Trophoblast cell (in vitro differentiated cells and primary cell): ENCODE data around the gene GABRD.

ENCODE experiments used
- DNase-seq, 2 donors: peaks; one replicate each; pipeline ENCODE4 v3.0.0-alpha.2; 2016
- H2AFZ ChIP-seq: 2 replicates; pipeline ENCODE4 v1.6.1; 2013; ENCODE audit warnings: low read length, moderate library complexity, mild to moderate bottlenecking; ENCODE audit not compliant: insufficient read depth, poor library complexity
- H2AK5ac ChIP-seq: 2 replicates; pipeline ENCODE4 v1.6.1; 2013; ENCODE audit warnings: mild to moderate bottlenecking, low read length
- H2BK120ac ChIP-seq: 2 replicates; pipeline ENCODE4 v1.6.1; 2013; ENCODE audit warnings: low read length, mild to moderate bottlenecking, moderate library complexity; ENCODE audit not compliant: insufficient read depth, poor library complexity
- H2BK12ac ChIP-seq: 2 replicates; pipeline ENCODE4 v1.6.1; 2013; ENCODE audit warnings: mild to moderate bottlenecking, low read length, moderate library complexity
- H2BK5ac ChIP-seq: 2 replicates; pipeline ENCODE4 v1.6.1; 2013; ENCODE audit warnings: low read length, low read depth, moderate library complexity, mild to moderate bottlenecking; ENCODE audit not compliant: poor library complexity
- H3K14ac ChIP-seq: 2 replicates; pipeline ENCODE4 v1.6.1; 2013; ENCODE audit warnings: mild to moderate bottlenecking, low read length
- H3K18ac ChIP-seq: 2 replicates; pipeline ENCODE4 v1.6.1; 2013; ENCODE audit warnings: mild to moderate bottlenecking, low read length
- H3K23ac ChIP-seq: 2 replicates; pipeline ENCODE4 v1.6.1; 2013; ENCODE audit warnings: low read length
- H3K27ac ChIP-seq: 2 replicates; pipeline ENCODE4 v1.5.1; 2013; ENCODE audit warnings: low read depth, mild to moderate bottlenecking, inconsistent platforms, low read length, moderate library complexity
- H3K27me3 ChIP-seq: 2 replicates; pipeline ENCODE4 v1.6.1; 2013; ENCODE audit warnings: inconsistent platforms, mild to moderate bottlenecking, low read length, moderate library complexity; ENCODE audit not compliant: insufficient read depth
- H3K36me3 ChIP-seq, 2 experiments: 1 replicate in 1 of 2; 2 replicates in 1 of 2; pipeline ENCODE4 v1.6.1; 2013; ENCODE audit warnings: low read length in 2 of 2, mild to moderate bottlenecking in 2 of 2, moderate library complexity in 1 of 2; ENCODE audit not compliant: insufficient read depth in 2 of 2, control insufficient read depth in 1 of 2
- H3K4ac ChIP-seq: 2 replicates; pipeline ENCODE4 v1.6.1; 2013; ENCODE audit warnings: low read depth, mild to moderate bottlenecking, low read length, moderate library complexity
- H3K4me1 ChIP-seq, 2 experiments: 1 replicate in 1 of 2; 2 replicates in 1 of 2; pipeline ENCODE4 v1.6.1; 2013; ENCODE audit warnings: low read length in 2 of 2, mild to moderate bottlenecking in 2 of 2, moderate library complexity in 1 of 2; ENCODE audit not compliant: insufficient read depth in 2 of 2, control insufficient read depth in 1 of 2
- H3K4me2 ChIP-seq: 2 replicates; pipeline ENCODE4 v1.6.1; 2013; ENCODE audit warnings: inconsistent platforms, mild to moderate bottlenecking, low read length, moderate library complexity
- H3K4me3 ChIP-seq: 2 replicates; pipeline ENCODE4 v1.5.1; 2013; ENCODE audit warnings: mild to moderate bottlenecking, low read depth, low read length, inconsistent platforms
- H3K79me1 ChIP-seq: one replicate; pipeline ENCODE4 v1.6.1; 2013; ENCODE audit warnings: low read length
- H3K79me2 ChIP-seq: 2 replicates; pipeline ENCODE4 v1.6.1; 2013; ENCODE audit warnings: low read length, mild to moderate bottlenecking; ENCODE audit not compliant: control insufficient read depth, insufficient read depth, poor library complexity
- H3K9ac ChIP-seq: 2 replicates; pipeline ENCODE4 v1.6.1; 2013; ENCODE audit warnings: mild to moderate bottlenecking, low read length
- H3K9me3 ChIP-seq: 2 replicates; pipeline ENCODE4 v1.6.1; 2013; ENCODE audit warnings: low read depth, mild to moderate bottlenecking, control low read depth, inconsistent platforms, low read length; ENCODE audit not compliant: insufficient read depth
- H4K12ac ChIP-seq: 2 replicates; pipeline ENCODE4 v1.6.1; 2013; ENCODE audit warnings: low read depth, mild to moderate bottlenecking, low read length, moderate library complexity
- H4K8ac ChIP-seq: 2 replicates; pipeline ENCODE4 v1.6.1; 2013; ENCODE audit warnings: low read depth, mild to moderate bottlenecking, low read length, moderate library complexity
- H4K91ac ChIP-seq: one replicate; pipeline ENCODE4 v1.6.1; 2013; ENCODE audit warnings: low read depth, mild to moderate bottlenecking, low read length, moderate library complexity
- WGBS: extraction: QIAGEN DNeasy Blood & Tissue Kit; methylation state at CpG from one replicate; pipeline ENCODE4 v1.1.7; 2013; ENCODE audit warnings: missing lambda C conversion rate; ENCODE audit not compliant: insufficient read length, insufficient coverage; ENCODE audit errors: extremely low coverage; 5-methylcytosine and 5-hydroxymethylcytosine counted together

The GABRD gene

GRCh38 chr1:2072891-2073290, 53.7 kb downstream of the GABRD start:
- H3K9ac ChIP-seq, result no peak overlapping the region
- no peak overlapping the region for H3K4me2 ChIP-seq
- H3K36me3 ChIP-seq, result peaks cover 51% of the 10 kb centered on the region in 2 experiments
- H3K27ac ChIP-seq, result no peak overlapping the region
- WGBS, result no CpG with 5 or more reads among the region's 14 CpGs
- DNase-seq, result no peak
- no peaks in the 10 kb centered on the region for H3K79me2 ChIP-seq
- no peak overlapping the region for H3K14ac ChIP-seq
- H4K91ac ChIP-seq, result no peak overlapping the region
- no peak overlapping the region for H2AK5ac ChIP-seq
- H3K9me3 ChIP-seq, result peaks cover 7% of the 10 kb centered on the region
- no peak overlapping the region for H3K4me3 ChIP-seq
- no peak overlapping the region for H3K4ac ChIP-seq
- no peaks in the 10 kb centered on the region for H3K27me3 ChIP-seq
- no peak overlapping the region for H2BK5ac ChIP-seq
- no peak overlapping the region for H3K23ac ChIP-seq
- no peaks in the 10 kb centered on the region for H3K4me1 ChIP-seq
- no peak overlapping the region for H2AFZ ChIP-seq
- no peak overlapping the region for H3K18ac ChIP-seq
- no peak overlapping the region for H4K12ac ChIP-seq
- H4K8ac ChIP-seq, result no peak overlapping the region
- H3K79me1 ChIP-seq, result no peaks in the 10 kb centered on the region
- H2BK12ac ChIP-seq, result no peak overlapping the region
- no peak overlapping the region for H2BK120ac ChIP-seq

- Histone ChIP-seq H3K4me1 (no peaks in the 10 kb centered on the region), H3K79me2 (no peaks in the 10 kb centered on the region), H4K12ac (no peak overlapping the region), H3K4me3 (no peak overlapping the region), H3K14ac (no peak overlapping the region), H3K9ac (no peak overlapping the region), H3K27me3 (no peaks in the 10 kb centered on the region), H2BK120ac (no peak overlapping the region), H3K36me3 (peaks cover 45 to 49% of the 10 kb centered on the region in 2 experiments), H3K23ac (no peak overlapping the region), H3K18ac (no peak overlapping the region), H2BK12ac (no peak overlapping the region), H2AK5ac (no peak overlapping the region), H4K8ac (no peak overlapping the region), H2AFZ (no peak overlapping the region), H3K4me2 (no peak overlapping the region), H3K27ac (no peak overlapping the region), H4K91ac (no peak overlapping the region), H3K4ac (no peak overlapping the region), H3K9me3 (peaks cover 8% of the 10 kb centered on the region), H2BK5ac (no peak overlapping the region), H3K79me1 (no peaks in the 10 kb centered on the region)
- no peak for DNase-seq
- WGBS, result no CpG with 5 or more reads among the region's 59 CpGs
Observed at GRCh38 chr1:2073382-2074230, 54.5 kb downstream of the GABRD start.

GRCh38 chr1:2074396-2074795, 55.3 kb downstream of the GABRD start:
- H4K8ac ChIP-seq, result no peak overlapping the region
- no peak overlapping the region for H2BK12ac ChIP-seq
- H4K12ac ChIP-seq, result no peak overlapping the region
- no peaks in the 10 kb centered on the region for H3K79me2 ChIP-seq
- no peaks in the 10 kb centered on the region for H3K27me3 ChIP-seq
- H3K9me3 ChIP-seq, result peaks cover 12% of the 10 kb centered on the region
- no peak for DNase-seq
- H2AFZ ChIP-seq, result no peak overlapping the region
- peaks cover 39 to 47% of the 10 kb centered on the region in 2 experiments for H3K36me3 ChIP-seq
- H2AK5ac ChIP-seq, result no peak overlapping the region
- H4K91ac ChIP-seq, result no peak overlapping the region
- no peak overlapping the region for H2BK5ac ChIP-seq
- no peak overlapping the region for H3K4me2 ChIP-seq
- H3K23ac ChIP-seq, result no peak overlapping the region
- no CpG with 5 or more reads among the region's 19 CpGs for WGBS
- H3K9ac ChIP-seq, result no peak overlapping the region
- H3K27ac ChIP-seq, result no peak overlapping the region
- H3K79me1 ChIP-seq, result no peaks in the 10 kb centered on the region
- H2BK120ac ChIP-seq, result no peak overlapping the region
- no peak overlapping the region for H3K18ac ChIP-seq
- H3K4ac ChIP-seq, result no peak overlapping the region
- H3K4me1 ChIP-seq, result no peaks in the 10 kb centered on the region
- no peak overlapping the region for H3K4me3 ChIP-seq
- no peak overlapping the region for H3K14ac ChIP-seq

GRCh38 chr1:2074944-2075740, 56.0 kb downstream of the GABRD start:
- Histone ChIP-seq H3K36me3 (peaks cover 36 to 52% of the 10 kb centered on the region in 2 experiments), H3K4me3 (no peak overlapping the region), H4K12ac (no peak overlapping the region), H2AFZ (no peak overlapping the region), H3K27ac (no peak overlapping the region), H3K4me1 (no peaks in the 10 kb centered on the region), H2BK120ac (no peak overlapping the region), H3K9me3 (peaks cover 13% of the 10 kb centered on the region), H3K14ac (no peak overlapping the region), H3K4ac (no peak overlapping the region), H3K23ac (no peak overlapping the region), H3K79me1 (no peaks in the 10 kb centered on the region), H4K8ac (no peak overlapping the region), H2BK12ac (no peak overlapping the region), H3K27me3 (no peaks in the 10 kb centered on the region), H2BK5ac (no peak overlapping the region), H3K18ac (no peak overlapping the region), H4K91ac (no peak overlapping the region), H3K9ac (no peak overlapping the region), H2AK5ac (no peak overlapping the region), H3K4me2 (no peak overlapping the region), H3K79me2 (no peaks in the 10 kb centered on the region)
- WGBS, result no CpG with 5 or more reads among the region's 38 CpGs
- no peak for DNase-seq
